Vagina (tissue), 2 donors: ENCODE results near the gene CIAO3. TPM values are rescaled to one million over a fixed set of nuclear protein-coding genes. Genes with fewer than 3 reads are reported as not detected.

Experiments
- DNase-seq, 2 donors: peaks; one replicate each; pipeline ENCODE4 v3.0.0-alpha.2; 2017; ENCODE audit errors: extremely low spot score in 2 of 2
- H3K27ac ChIP-seq: fragments of 200-600 bp; sonication (generic); one replicate; pipeline ENCODE4 v1.5.1; 2019
- H3K27me3 ChIP-seq: fragments of 200-600 bp; sonication (generic); one replicate; pipeline ENCODE4 v1.5.1; 2019
- H3K36me3 ChIP-seq, 2 donors: fragments of 200-600 bp; sonication (generic); one replicate each; pipeline ENCODE4 v1.5.1; 2017 to 2019
- H3K4me1 ChIP-seq: fragments of 200-600 bp; sonication (generic); one replicate; pipeline ENCODE4 v1.5.1; 2019
- H3K4me3 ChIP-seq, 2 donors: fragments of 200-600 bp; sonication (generic); 1 replicate in 1 of 2; 2 replicates in 1 of 2; pipeline ENCODE4 v1.5.1; 2016 to 2019
- H3K9me3 ChIP-seq: fragments of 200-600 bp; sonication (generic); one replicate; pipeline ENCODE4 v1.5.1; 2019
- CTCF ChIP-seq, 3 experiments: fragments of 450-650 bp in 2 of 3; fragments of 200-600 bp in 1 of 3; sonication (generic) in 1 of 3; IDR thresholded peaks; one replicate each; pipeline ENCODE4 v1.5.1; 2017 to 2019; ENCODE audit warnings: antibody characterized with exemption in 3 of 3, mild to moderate bottlenecking in 2 of 3, moderate library complexity in 2 of 3
- POLR2A ChIP-seq, 2 donors: fragments of 450-650 bp; IDR thresholded peaks; one replicate each; pipeline ENCODE4 v1.6.1; 2017; ENCODE audit warnings: antibody characterized with exemption in 2 of 2, mild to moderate bottlenecking in 2 of 2, moderate library complexity in 2 of 2
- POLR2AphosphoS5 ChIP-seq, 2 donors: sonication (generic); formaldehyde crosslinking; IDR thresholded peaks; one replicate each; pipeline ENCODE4 v1.9.0; 2017; ENCODE audit warnings: antibody characterized with exemption in 2 of 2, mild to moderate bottlenecking in 2 of 2, low read depth in 1 of 2; ENCODE audit not compliant: insufficient read depth in 1 of 2
- intact Hi-C: fragments of 100-400 bp; cut with DNase I; formaldehyde crosslinking; loops from one replicate; pipeline ENCODE4 v1.15.1; 2023
- total RNA-seq: library from RNA; depleted of rRNA; stranded (reverse); fragments of >200 nt; gene quantifications from one replicate; pipeline ENCODE4 v1.2.3, GENCODE V29; 2016

The CIAO3 gene
- total RNA-seq, 1 donor from 2014 or later, result 32.7 TPM

DNA sequence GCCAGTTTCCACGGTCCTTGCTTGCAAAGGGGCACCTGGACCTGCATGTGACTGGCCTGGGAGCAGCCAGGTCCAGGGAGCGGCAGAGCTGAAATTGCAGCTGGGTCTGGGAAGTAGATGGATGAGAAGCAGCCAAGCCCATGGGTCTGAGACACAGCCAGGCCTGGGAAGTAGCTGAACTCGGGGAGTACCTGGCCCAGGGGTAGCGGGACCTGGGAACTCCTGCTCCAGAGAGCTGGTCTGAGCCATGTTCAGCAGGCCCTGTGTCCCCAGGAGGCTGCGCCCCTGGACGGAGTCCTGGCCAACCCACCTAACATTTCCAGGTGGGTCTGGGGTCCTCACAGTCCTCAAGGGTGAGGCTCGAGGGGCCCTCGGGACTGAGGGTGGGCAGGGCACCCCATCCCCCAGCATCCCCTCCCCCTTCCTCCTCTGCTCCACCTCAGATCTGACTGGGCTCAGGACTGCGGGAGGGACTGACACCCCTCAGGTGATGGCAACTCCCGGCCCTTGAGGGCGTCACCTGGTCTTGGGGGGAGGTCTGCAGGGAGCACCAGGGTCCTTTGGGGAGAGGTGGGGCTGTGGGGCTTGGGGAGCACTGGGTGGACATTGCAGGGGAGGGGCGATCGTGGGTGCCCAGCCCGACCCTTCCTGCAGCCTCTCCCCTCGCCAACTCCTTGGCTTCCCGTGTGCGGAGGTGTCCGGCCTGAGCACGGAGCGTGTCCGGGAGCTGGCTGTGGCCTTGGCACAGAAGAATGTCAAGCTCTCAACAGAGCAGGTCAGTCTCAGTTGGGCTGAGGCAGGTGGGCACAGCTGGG is 22.8 kb upstream of the CIAO3 start:
- H3K4me3 ChIP-seq, result no peak overlapping the region
- no peak overlapping the region for H3K27ac ChIP-seq
- H3K4me1 ChIP-seq, result peaks cover 8% of the 10 kb centered on the region
- intact Hi-C loops, result no loop called here
- TF ChIP-seq POLR2AphosphoS5 (IDR thresholded peaks at IDR 0.05; ENCODE audit: insufficient read depth in 1 of 2, low read depth in 1 of 2), result no peak
- TF ChIP-seq POLR2A (IDR thresholded peaks at IDR 0.05), result no peak
- no peak for TF ChIP-seq CTCF (IDR thresholded peaks at IDR 0.05)
- DNase-seq, result no peak
- no peaks in the 10 kb centered on the region for H3K36me3 ChIP-seq
- H3K9me3 ChIP-seq, result no peaks in the 10 kb centered on the region
- no peaks in the 10 kb centered on the region for H3K27me3 ChIP-seq

- Histone ChIP-seq H3K27me3 (no peaks in the 10 kb centered on the region), H3K27ac (no peak overlapping the region), H3K4me3 (no peak overlapping the region), H3K4me1 (peaks cover 8% of the 10 kb centered on the region), H3K36me3 (no peaks in the 10 kb centered on the region), H3K9me3 (no peaks in the 10 kb centered on the region)
- no peak for TF ChIP-seq POLR2AphosphoS5 (IDR thresholded peaks at IDR 0.05; ENCODE audit: insufficient read depth in 1 of 2, low read depth in 1 of 2)
- no peak for TF ChIP-seq POLR2A (IDR thresholded peaks at IDR 0.05)
- no peak for TF ChIP-seq CTCF (IDR thresholded peaks at IDR 0.05)
- DNase-seq, result no peak
- intact Hi-C loops, result no loop called here
Observed at GRCh38 chr16:762595-763268, 21.9 kb upstream of the CIAO3 start.

GRCh38 chr16:761625-762513 is 21.1 kb upstream of the CIAO3 start:
- H3K4me3 ChIP-seq, result no peak overlapping the region
- H3K4me1 ChIP-seq, result peaks cover 8% of the 10 kb centered on the region
- H3K9me3 ChIP-seq, result no peaks in the 10 kb centered on the region
- intact Hi-C loops, result no loop called here
- no peak overlapping the region for H3K27ac ChIP-seq
- TF ChIP-seq CTCF (IDR thresholded peaks at IDR 0.05) (no peak), POLR2A (IDR thresholded peaks at IDR 0.05) (no peak), POLR2AphosphoS5 (IDR thresholded peaks at IDR 0.05; ENCODE audit: insufficient read depth in 1 of 2, low read depth in 1 of 2) (no peak)
- DNase-seq, result no peak
- no peaks in the 10 kb centered on the region for H3K36me3 ChIP-seq
- H3K27me3 ChIP-seq, result no peaks in the 10 kb centered on the region

GRCh38 chr16:760545-761343 is 19.9 kb upstream of the CIAO3 start, which contains the start of gene MSLN:
TSS of gene MSLN (plus strand) at chr16:760734. CDS start at chr16:762681, 1,947 bp downstream.
- no peaks in the 10 kb centered on the region for H3K36me3 ChIP-seq
- no peak for TF ChIP-seq CTCF (IDR thresholded peaks at IDR 0.05)
- no peak for TF ChIP-seq POLR2A (IDR thresholded peaks at IDR 0.05)
- no peak for TF ChIP-seq POLR2AphosphoS5 (IDR thresholded peaks at IDR 0.05; ENCODE audit: insufficient read depth in 1 of 2, low read depth in 1 of 2)
- H3K4me3 ChIP-seq, result no peak within 1 kb of the TSS
- DNase-seq, result no peak
- intact Hi-C loops, result no loop called here
- H3K4me1 ChIP-seq, result peaks cover 8% of the 10 kb centered on the region
- H3K27ac ChIP-seq, result no peak within 1 kb of the TSS
- no peaks in the 10 kb centered on the region for H3K9me3 ChIP-seq
- no peaks in the 10 kb centered on the region for H3K27me3 ChIP-seq
